GM12873 (cell line): Measurements from ENCODE around the gene EMILIN1.

ENCODE experiments used
- CTCF ChIP-seq: IDR thresholded peaks from 2 replicates; pipeline ENCODE4 v1.5.1; 2012; ENCODE audit warnings: low read depth, mild to moderate bottlenecking, moderate library complexity, low read length, control low read depth; ENCODE audit not compliant: insufficient read depth; ENCODE audit errors: missing control alignments

Gene EMILIN1

GRCh38 chr2:27084297-27085061 is 6.1 kb downstream of the EMILIN1 start:
- TF ChIP-seq CTCF, result no peak

GRCh38 chr2:27085062-27085672 is 6.8 kb downstream of the EMILIN1 start:
- TF ChIP-seq CTCF, result no peak

- peak; percentile 12 for TF ChIP-seq CTCF
Observed at GRCh38 chr2:27085673-27086089, 7.3 kb downstream of the EMILIN1 start.

DNA sequence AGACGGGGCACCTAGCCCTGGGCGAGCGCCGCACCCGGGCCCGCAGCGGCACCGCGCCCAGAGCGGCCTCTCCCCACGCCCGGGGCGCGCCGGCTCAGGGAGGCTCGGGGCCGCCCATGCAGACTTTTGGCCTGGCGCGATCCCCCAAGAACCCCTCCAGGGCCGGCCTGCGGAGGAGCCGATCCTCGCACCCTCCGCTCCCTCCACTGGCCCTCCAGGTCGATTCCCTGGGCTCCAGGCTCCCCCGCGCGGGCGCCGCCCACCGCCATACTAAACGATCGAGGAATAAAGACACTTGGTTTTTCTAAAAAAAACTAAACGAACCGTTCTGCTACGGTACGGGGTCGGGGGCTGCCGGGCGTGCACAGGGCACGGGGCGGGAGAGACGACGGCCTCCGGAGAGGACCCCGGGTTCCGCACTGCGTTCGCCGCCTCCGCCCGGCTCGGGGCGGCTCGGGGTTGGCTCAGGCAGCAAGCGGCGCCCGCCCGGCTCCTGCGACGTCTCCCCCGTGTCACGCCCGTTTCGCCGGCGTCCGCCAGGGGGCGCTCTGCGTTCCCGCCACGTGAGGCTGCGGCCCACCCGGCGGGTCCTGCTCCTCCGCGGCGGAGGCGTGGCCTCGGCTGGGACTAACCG is 7.8 kb downstream of the EMILIN1 start:
- TF ChIP-seq CTCF, result peak; percentile 76

DNA sequence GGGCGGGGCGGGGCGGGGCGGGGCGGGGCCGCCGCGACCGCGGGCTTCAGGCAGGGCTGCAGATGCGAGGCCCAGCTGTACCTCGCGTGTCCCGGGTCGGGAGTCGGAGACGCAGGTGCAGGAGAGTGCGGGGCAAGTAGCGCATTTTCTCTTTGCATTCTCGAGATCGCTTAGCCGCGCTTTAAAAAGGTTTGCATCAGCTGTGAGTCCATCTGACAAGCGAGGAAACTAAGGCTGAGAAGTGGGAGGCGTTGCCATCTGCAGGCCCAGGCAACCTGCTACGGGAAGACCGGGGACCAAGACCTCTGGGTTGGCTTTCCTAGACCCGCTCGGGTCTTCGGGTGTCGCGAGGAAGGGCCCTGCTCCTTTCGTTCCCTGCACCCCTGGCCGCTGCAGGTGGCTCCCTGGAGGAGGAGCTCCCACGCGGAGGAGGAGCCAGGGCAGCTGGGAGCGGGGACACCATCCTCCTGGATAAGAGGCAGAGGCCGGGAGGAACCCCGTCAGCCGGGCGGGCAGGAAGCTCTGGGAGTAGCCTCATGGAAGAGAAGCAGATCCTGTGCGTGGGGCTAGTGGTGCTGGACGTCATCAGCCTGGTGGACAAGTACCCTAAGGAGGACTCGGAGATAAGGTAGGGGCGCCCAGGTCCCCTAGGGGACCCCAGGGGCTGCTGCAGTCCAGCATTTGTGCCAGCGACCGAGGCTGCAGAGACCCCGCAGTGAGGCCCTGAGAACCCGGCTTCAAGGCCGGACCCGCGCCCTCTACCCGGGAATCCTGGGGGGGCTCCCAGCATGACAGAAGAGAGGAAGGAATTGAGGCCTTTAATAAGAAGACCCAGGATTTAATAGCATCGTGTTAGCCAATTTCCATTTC is 8.5 kb downstream of the EMILIN1 start, which contains the start of gene KHK:
KHK (plus strand) TSS at position 49 of the 870 bp plus-strand sequence; CDS start at position 537, 488 bp downstream.
- no peak for TF ChIP-seq CTCF

GRCh38 chr2:27087823-27088410 is 9.5 kb downstream of the EMILIN1 start:
- TF ChIP-seq CTCF, result no peak
